Islet precursor cell (in vitro differentiated cells): ENCODE results near the gene RCE1.

Experiments used
- DNase-seq: peaks from one replicate; pipeline ENCODE4 v3.0.0-alpha.2; 2018

Gene RCE1

DNA sequence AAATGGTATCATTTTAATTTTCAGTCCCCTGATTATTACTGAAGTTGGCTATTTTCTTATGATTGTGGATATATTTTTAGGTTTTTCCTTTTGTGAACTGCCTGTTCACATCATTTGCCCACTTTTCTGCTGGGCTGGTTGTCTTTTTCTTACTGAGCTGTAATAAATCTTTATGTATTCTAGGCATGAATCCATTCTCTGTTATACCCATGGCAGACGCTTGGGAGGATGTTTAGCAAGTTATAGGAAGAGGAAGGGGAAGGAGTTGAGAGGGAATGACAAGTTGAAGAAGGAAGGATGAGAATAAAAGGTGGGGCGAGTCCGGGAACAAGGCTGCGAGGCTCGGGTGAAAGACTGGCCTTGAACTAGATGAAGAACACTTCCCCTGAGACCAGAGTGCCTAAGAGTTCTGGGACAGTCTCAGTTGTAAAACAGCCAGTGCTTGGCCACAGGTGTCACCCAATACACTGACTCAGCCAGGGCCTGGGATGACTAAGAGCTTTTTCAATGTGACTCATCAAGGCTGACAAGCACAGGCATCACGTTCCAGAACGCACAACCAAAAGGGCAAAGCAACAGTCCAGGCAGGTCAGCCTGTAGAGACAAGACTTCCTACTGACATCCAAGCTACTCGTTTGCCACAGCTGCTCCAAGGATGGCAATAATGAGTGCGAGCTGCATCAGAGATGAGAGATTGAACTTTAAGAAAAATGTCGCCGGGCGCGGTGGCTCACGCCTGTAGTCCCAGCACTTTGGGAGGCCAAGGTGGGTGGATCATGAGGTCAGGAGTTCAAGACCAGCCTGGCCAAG lies 48.8 kb downstream of the RCE1 start:
- peak; percentile 98 for DNase-seq

DNA sequence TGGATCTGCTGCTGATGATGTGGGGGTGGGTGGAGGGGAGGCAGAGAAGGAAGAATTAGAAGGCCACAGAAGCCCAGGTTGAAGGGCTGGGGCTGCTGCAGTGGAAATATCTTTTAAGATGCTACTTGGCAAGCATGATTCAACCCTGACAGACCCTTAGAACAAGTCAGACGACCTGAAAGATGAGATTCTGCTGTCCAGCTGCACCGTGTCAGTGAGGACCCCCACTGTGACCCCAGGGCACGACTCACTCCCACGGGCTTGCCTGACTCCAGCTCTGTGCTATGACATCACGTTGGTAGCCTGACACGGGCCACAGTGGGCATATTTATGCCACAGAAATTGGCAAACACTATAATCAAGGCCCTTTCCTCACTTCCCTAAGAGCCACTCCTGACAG lies 49.7 kb downstream of the RCE1 start:
- no peak for DNase-seq

DNA sequence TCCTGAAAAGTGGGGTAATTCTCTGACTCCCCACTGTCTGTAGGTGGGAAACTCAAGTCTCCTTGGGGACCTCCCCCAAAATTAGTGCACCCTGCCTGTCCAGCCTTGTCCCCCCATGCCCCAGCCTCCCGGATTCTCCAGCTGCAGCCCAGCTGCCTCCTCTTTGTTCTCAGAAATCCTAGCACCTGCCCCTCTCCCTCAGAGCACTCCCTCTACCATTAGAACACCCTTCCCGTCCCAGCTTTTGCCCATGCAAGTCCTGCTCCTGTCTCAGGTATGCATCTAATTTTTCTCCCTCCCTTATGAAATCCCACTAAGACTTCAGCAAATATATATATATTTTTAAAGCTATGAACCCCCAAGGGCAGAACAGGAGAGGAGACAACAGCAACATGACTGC lies 50.9 kb downstream of the RCE1 start:
- DNase-seq = no peak
